ENCODE results near the gene DLL1. TPM values are rescaled to one million over a fixed set of nuclear protein-coding genes. Genes with fewer than 3 reads are reported as not detected.

DLL1 gene
- total and polyA plus RNA-seq, 9 of the 15 experiments (the other 6 are each of a cell fraction or from before 2014, with no cell fraction given) = not detected

DNA sequence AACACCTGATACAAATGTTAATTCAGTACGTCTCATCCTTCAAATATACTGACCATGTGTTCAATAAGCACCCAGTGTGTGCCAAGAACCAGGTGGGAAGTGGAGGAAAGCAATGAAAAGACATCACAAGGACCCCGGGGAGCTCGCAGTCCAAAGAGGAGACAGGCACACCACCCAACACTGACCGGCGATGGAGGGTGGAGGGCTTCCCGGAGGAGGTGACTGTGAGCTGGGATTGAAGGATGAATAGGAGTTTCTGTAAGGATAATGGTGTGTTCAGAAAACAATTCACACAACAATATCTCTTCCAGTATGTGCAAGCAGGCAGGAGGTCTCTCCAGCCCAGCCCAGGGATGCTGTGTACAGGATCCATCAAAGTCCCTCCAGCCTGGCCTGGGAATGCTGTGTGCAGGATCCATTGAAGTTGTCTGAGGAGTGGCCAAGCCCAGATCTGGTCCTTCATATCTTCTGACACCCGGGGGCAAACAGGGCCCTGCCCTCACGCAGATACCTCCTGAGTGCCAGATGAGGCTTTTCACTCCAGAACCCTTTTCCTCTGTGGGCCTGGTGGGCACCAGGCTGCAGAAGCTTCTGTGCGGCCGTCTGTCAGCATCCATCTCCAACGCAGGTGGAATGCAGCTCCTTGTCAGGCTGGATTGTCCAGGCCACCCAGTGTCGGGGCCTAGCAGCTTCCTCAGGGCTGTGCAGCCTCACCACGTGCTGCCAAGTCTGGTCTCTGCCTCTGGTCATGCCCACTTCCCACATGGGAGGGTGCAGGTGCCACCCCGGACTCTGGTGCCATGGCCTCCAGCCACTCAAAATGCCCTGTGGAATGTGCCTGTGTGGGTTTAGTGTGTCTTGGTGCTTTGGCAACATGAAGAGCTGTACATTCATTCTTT lies 36.3 kb downstream of the DLL1 start:
- H3K4me1 ChIP-seq (replicated peaks in 1 of 2; ENCODE audit: control insufficient read depth in 2 of 2, insufficient read depth in 2 of 2, low read length in 2 of 2) = peaks cover 0 to 8% of the 10 kb centered on the region in 2 experiments; a peak in 1 of 5 replicates
- TF ChIP-seq STAG1 (CRISPR knock-in tag; IDR thresholded peaks at IDR 0.05; ENCODE audit: borderline replicate concordance) (no peak), ZNF436 (CRISPR knock-in tag; IDR thresholded peaks at IDR 0.05) (0 out of 2 replicates have a peak, but pooled peaks have one; percentile 28), MYC (IDR thresholded peaks at IDR 0.05; ENCODE audit: low read depth, low read length) (no peak), MYC (CRISPR knock-in tag; IDR thresholded peaks at IDR 0.05; ENCODE audit: borderline replicate concordance, low read depth) (no peak), SETDB1 (IDR thresholded peaks at IDR 0.05; ENCODE audit: low read length) (no peak), RHOXF2B (CRISPR knock-in tag; conservative IDR thresholded peaks at IDR 0.05) (no peak), SIN3B (IDR thresholded peaks at IDR 0.05; ENCODE audit: low read depth) (no peak), HNRNPUL1 (IDR thresholded peaks at IDR 0.05; ENCODE audit: low read length) (no peak), ZNF76 (CRISPR knock-in tag; IDR thresholded peaks at IDR 0.05; ENCODE audit: borderline replicate concordance) (no peak), PCBP1 (IDR thresholded peaks at IDR 0.05; ENCODE audit: low read depth, low read length, poor library complexity, severe bottlenecking) (no peak), ZFP36 (IDR thresholded peaks at IDR 0.05; ENCODE audit: low read depth, low read length, partially characterized antibody) (peak; percentile 90), IFI16 (CRISPR knock-in tag; IDR thresholded peaks at IDR 0.05) (no peak)
- TF ChIP-seq, protein P1, sequence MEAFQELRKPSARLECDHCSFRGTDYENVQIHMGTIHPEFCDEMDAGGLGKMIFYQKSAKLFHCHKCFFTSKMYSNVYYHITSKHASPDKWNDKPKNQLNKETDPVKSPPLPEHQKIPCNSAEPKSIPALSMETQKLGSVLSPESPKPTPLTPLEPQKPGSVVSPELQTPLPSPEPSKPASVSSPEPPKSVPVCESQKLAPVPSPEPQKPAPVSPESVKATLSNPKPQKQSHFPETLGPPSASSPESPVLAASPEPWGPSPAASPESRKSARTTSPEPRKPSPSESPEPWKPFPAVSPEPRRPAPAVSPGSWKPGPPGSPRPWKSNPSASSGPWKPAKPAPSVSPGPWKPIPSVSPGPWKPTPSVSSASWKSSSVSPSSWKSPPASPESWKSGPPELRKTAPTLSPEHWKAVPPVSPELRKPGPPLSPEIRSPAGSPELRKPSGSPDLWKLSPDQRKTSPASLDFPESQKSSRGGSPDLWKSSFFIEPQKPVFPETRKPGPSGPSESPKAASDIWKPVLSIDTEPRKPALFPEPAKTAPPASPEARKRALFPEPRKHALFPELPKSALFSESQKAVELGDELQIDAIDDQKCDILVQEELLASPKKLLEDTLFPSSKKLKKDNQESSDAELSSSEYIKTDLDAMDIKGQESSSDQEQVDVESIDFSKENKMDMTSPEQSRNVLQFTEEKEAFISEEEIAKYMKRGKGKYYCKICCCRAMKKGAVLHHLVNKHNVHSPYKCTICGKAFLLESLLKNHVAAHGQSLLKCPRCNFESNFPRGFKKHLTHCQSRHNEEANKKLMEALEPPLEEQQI (IDR thresholded peaks at IDR 0.05) = no peak
- TF ChIP-seq, protein P2, sequence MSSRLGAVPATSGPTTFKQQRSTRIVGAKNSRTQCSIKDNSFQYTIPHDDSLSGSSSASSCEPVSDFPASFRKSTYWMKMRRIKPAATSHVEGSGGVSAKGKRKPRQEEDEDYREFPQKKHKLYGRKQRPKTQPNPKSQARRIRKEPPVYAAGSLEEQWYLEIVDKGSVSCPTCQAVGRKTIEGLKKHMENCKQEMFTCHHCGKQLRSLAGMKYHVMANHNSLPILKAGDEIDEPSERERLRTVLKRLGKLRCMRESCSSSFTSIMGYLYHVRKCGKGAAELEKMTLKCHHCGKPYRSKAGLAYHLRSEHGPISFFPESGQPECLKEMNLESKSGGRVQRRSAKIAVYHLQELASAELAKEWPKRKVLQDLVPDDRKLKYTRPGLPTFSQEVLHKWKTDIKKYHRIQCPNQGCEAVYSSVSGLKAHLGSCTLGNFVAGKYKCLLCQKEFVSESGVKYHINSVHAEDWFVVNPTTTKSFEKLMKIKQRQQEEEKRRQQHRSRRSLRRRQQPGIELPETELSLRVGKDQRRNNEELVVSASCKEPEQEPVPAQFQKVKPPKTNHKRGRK (tag; IDR thresholded peaks at IDR 0.05) = no peak
- FAIRE-seq (no peak), ATAC-seq (no peak), DNase-seq (ENCODE audit: extremely low read depth in 1 of 4, low spot score in 3 of 4) (no peak)
- intact Hi-C loops (cut with micrococcal nuclease) = no loop called here
- in situ Hi-C loops (cut with MboI) = no loop called here
- H3K9ac ChIP-seq (ENCODE audit: insufficient read depth in 1 of 2, low read depth in 2 of 2, low read length in 2 of 2) = no peak overlapping the region
- H3K9me3 ChIP-seq (replicated peaks; ENCODE audit: control insufficient read depth, insufficient read depth, low read depth, low read length) = 0 out of 2 replicates have a peak, but pooled peaks cover 2% of the 10 kb centered on the region
- H3K27me3 ChIP-seq (ENCODE audit: control insufficient read depth in 2 of 2, insufficient read depth in 2 of 2, low read length in 2 of 2) = peaks cover 78 to 98% of the 10 kb centered on the region in 2 experiments
- H3K4me3 ChIP-seq = no peak overlapping the region
- BruUV-seq (replicated peaks) = no TSS peak
- no peak overlapping the region for H3K27ac ChIP-seq (ENCODE audit: extremely low read depth, low read depth, low read length)
- ChIA-PET CTCF (ENCODE audit: low intra/inter-chr PET ratio) (no interaction called here), POLR2A (interaction anchor here (0.9 kb wide), 1 partner anchor 186 kb away, joined by 3 read pairs; no protein-coding TSS in a partner anchor)
- H3K79me2 ChIP-seq (ENCODE audit: control insufficient read depth, insufficient read depth, low read length) = no peaks in the 10 kb centered on the region
- no peaks in the 10 kb centered on the region for H3K36me3 ChIP-seq (ENCODE audit: control insufficient read depth, insufficient read depth, low read length)
- H4K20me1 ChIP-seq (replicated peaks; ENCODE audit: control insufficient read depth, insufficient read depth, low read length) = peaks cover 11% of the 10 kb centered on the region
- no peak overlapping the region for H2AFZ ChIP-seq (ENCODE audit: low read depth, low read length)
- no peak overlapping the region for H3K4me2 ChIP-seq (ENCODE audit: insufficient read depth, low read length)
- H3K9me1 ChIP-seq (ENCODE audit: control insufficient read depth, insufficient read depth, low read length) = no peaks in the 10 kb centered on the region
- 3% methylated on average over 14 of the region's 14 CpGs for WGBS (ENCODE audit: insufficient coverage, low coverage, missing lambda C conversion rate)
